T-helper 9 cell (primary cell): ENCODE measurements around the gene MFAP2.

Experiments used
- DNase-seq: peaks from one replicate; pipeline ENCODE4 v3.0.0-alpha.2; 2020
- total RNA-seq, 2 donors: gene quantifications; one replicate each; lab custom pipeline; 2026; lab: John Stamatoyannopoulos, UW

Gene MFAP2
- 0 to 0.42 reads per million in 2 donors for total RNA-seq

DNA sequence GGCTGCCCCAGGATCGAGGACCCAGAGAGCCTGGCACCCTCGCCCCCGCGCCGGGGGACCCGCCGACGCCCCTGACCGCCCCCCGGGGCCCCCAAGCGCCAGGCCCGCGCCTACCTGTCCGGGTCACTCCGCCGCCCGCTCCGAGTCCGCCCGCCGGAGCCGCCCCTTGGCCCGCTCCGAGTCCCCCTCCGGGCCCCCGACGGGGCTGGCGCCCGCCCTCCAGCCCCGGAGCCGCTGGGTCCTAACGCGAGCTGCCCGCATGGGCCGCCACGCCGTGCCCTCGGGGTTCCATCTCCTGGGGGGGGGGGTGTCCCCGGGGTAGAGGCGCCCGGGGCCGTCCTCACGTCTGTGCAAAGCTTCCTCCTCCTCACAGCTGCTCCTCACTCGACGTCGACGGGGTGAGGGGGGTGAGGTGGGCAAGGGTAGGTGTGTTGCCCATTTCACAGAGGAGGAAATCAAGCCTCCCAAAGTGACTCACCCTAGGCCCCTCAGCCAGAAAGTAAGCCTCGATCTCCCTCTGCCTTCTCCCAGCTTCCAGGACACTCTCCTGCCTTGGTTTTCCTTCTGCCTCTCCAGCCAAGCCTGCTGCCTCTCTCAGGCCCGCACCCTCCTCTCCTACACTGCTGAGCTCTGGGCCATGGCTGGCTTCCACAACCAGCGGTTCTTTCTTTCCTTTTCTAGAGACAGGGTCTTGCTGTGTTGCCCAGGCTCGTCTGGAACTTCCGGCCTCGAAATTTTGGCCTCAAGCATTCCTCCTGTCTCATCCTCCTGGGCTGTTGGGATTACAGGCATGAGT is at the start of gene MFAP2:
Gene MFAP2, minus strand, starts transcription at position 148 of the 796 bp plus-strand sequence. CDS start 2,347 bp downstream, outside the sequence.
- no peak for DNase-seq

- no peak for DNase-seq
Measured at GRCh38 chr1:17030206-17030605, 49.8 kb upstream of the MFAP2 start.

- DNase-seq, result no peak
Measured at GRCh38 chr1:17028662-17029188, 48.3 kb upstream of the MFAP2 start.

DNA sequence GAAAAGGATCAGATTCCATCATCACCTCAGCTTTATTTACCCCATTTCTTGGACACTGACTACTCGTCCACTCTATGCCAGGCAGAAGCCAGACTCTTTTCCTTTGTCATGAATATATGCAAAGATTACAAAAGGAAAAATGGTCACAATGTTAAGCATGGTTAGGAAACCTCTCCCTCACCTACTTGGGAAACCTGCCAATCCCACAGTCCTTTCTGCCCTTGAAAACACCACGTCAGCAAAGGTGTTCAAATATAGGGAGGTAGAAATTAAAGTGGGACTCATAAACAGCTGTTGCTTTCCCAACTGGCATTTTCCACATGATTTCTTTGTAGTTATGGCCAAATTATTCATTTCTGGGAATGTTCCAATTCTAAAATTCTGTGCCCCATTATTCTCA is 47.5 kb upstream of the MFAP2 start:
- no peak for DNase-seq

DNA sequence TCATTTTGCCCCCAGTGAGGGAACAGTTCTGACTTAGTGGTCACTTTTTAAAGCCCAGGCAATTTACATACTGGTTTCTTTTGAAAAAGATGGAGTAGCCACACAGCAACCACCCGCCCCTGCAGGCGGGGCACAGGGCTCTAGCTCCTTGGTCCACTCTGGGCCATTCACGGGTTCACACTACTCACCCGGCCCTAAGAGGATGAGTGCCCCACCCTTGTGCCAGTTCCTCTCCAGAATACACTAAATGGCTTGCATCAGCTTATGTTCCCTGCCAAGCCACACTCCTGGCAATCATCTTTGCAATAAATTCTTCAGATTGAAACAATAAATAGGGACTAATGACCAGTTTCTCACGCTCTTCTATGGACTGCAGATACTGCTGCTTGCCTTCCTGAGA is 47.0 kb upstream of the MFAP2 start:
- no peak for DNase-seq

GRCh38 chr1:17024721-17025120 is 44.3 kb upstream of the MFAP2 start:
- no peak for DNase-seq

DNA sequence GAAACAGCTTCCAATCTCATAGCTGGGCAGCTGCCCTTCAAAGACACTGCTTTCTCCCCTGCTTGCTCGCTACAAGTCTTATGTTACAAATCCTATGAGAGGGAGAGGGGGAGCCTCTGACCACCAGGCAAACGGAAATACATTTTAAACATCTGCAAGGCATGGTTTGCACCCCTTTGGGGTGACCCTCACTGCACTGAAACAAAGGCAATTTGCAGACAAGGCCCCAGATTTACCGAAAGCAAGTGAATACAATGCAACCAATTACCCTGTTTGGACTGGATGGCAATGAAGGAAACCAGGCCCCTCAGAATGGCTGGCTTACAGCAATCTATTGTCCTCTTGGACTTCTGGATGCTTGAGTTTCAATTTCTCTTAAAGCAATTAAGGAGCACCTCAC is 43.2 kb upstream of the MFAP2 start:
- DNase-seq, result no peak

DNA sequence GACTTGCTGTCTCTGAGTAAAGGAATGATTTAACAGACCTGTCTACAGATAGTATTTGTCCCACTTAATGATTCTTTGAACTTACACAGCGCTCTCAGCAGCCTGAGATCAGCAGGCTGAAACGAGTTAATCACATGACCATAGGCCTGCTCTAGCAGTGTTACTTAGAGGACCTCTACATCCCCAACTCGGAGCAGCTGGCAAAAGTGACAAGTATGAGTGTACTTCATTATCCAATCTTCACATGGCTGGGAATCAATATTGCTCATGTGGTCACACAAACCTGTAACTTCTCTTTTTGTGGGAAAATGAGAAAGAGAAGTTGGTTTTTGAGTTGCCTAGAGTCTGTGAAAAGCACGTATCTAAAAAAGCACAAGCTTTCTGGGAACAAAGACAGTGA is 42.7 kb upstream of the MFAP2 start:
- no peak for DNase-seq

GRCh38 chr1:17021896-17022295 is 41.5 kb upstream of the MFAP2 start:
- no peak for DNase-seq

GRCh38 chr1:17020502-17020901 is 40.1 kb upstream of the MFAP2 start:
- DNase-seq, result no peak

DNA sequence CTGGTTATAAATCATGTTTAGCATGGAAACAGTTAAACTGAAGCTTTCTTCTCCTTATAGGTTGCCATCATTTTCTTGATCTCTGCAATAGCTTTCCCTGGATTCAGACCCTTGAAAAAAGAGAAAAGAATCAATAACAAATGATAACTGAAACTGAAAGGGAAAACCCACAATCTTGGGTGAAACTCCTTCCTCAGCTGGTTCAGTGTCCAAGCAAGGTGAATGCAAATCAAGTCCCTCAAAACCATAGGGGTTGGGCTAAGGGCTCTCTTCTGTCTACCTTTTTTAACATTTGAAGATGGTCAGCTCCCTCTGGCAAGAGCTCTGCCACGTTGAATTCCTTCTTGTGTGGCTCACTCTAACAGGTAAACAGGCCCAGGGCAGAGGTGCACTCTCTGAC is 38.4 kb upstream of the MFAP2 start:
- no peak for DNase-seq

GRCh38 chr1:17017435-17017834 is 37.0 kb upstream of the MFAP2 start:
- DNase-seq, result no peak

- DNase-seq, result no peak
Measured at GRCh38 chr1:17016317-17016661, 35.9 kb upstream of the MFAP2 start.

DNA sequence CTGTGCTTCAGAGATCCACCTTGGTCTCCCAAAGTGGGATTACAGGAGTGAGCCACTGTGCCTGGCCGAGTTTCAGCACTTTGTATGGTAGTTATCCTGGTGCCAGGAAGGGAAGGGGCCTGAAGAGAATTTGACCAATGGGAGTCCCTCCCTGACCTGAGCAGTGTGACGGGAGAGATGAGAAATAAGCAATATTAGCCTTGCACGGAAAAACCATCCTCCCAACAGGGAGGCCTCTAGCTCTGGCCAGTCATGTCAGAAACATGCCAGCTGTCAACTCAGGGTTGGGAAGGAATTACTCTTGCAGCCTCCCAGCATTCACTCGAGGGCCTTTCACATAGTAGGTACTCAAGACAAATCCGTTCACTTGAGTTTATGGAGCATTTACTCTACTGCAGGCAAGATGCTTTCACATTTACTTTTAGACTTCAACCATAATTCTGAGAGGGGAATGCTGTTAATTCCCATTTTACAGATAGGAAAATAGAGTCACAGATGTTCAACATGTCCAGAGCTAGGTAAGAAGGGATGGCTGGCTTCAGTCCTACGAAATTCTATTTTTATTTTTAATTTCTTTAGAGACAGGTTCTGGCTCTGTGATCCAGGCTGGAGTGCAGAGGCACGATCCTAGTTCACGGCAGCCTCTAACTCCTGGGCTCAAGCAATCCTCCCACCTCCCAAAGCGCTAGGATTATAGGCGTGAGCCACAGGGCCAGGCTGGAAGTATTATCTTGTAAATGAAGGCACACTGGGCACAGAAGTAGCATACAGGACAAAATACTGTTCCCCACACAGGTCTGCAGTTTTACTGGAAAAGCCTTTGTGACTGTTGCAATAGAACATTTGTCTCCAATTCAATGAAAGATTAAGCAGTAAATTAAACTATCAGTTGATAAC is 34.5 kb upstream of the MFAP2 start:
- no peak for DNase-seq

DNA sequence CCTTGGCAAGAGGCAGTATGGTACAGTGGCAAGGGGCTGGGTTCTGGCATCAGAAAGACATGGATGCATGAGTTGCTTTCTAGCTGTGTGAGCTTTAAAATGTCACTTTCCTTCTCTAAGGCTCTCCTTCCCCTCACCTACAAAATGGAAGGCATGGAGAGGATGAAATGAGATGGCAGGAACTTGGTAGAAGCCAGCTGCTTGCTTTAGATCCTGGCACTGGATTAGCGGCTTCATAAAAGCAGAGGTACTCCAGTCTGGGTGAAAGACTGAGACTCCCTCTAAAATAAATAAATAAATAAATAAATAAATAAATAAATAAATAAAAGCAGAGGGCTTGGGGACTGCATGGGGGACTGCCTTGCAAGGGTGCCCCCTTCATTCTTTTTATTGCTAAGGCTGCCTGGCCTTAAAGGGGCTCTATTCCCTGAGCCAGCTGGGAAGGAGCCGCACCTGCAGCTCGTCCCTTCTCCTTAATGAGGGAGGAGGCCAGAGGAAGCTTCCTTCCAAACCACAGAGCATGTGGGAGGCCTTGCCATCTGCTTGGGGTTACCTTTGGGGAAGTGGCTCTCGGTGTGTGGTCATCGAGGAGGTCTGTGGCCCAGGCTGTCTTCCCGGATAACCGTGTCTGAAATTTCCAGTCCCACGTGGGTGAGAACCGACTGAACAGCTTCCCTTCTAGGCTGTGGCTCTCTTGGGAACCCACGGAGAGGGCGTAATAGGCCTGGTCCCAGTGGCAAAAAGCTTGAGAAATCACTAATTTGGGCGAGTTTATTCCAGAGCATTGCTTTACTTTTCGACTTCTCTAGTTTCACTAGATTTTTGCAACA is 33.3 kb upstream of the MFAP2 start:
- no peak for DNase-seq

GRCh38 chr1:17012775-17013490 is 32.5 kb upstream of the MFAP2 start:
- no peak for DNase-seq

DNA sequence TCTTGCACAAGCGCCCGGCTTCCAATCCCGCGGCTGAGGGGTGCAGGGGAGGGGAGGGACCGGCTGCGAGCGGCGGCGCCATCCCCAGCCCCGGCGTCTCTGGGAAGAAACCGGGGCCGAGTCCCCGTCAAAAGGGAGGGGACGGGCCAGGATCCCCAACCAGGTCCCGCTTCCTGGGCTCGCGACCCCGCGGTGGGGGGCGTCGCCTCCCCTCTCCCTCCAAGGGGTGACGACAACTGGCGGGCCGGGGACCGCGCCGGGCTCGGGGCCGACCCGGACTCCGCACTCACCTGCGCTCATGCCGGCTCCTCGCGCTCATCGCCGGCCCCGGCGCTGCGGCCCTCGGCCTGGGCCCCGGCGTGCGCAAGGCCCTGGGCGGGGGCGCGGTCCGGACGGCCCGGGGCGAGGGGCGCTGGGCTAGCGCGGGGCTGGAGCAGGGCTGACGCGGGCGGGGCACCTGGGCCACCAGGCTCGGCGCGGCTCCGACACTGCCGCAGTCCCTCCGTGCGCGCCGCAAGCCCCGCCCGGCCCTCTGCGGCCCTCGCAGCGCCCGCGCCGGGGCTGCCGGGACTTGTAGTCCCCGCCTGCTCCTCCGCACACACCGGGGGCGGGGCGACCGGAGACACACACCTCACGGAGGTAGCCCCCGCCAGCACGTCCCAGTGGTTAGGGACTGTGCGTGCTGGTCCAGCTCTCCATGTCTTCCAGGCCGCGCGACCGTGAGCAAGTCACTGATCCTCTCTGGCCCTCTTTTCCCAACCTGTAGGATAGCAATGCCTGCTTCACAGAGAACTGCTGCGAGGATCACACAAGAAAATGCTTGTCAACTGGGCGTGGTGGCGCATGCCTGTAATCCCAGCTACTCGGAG is 31.3 kb upstream of the MFAP2 start, which contains the start of gene ATP13A2:
Gene ATP13A2, minus strand, starts transcription at position 490 of the 869 bp plus-strand sequence. Its CDS starts 190 bp downstream, at position 300.
- DNase-seq, result peak; percentile 75

DNA sequence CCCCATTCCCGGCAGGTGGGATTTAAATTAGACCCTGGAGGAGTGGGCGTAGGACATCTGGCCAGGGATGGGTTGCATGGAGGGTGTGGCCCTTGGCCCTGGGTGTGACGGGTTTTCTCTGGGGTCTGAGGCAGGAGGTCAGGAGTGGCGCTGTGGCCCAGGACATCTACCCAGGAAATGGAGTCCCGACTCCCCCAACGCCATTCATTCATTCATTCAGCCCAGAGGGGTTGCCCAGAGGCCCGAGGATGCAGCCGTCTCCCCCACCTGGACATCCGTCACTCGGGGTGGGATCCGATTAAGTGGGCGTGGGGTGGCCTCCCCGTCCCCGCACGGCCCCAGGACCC is 30.6 kb upstream of the MFAP2 start:
- no peak for DNase-seq

DNA sequence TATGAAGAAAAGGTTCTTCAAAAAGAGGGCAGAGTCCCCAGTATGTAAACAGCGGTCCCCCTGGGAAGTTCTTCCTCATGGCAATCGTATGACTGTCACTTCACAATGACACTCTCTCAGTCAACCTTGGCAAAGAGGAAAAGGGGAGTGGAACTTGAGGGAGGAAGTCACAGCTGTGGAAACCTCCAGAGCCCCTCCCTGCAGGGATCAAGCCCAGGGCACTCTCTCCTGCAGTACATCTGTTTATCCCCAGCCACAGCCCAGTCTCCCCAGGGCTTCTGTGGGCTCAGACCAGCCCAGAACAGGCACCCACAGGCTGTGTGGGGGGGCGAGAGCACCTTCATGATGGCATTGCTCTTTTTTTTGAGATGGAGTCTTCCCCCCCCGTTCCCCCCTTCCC is 29.3 kb upstream of the MFAP2 start:
- no peak for DNase-seq

- DNase-seq, result no peak
Measured at GRCh38 chr1:17008208-17008855, 27.9 kb upstream of the MFAP2 start.

DNA sequence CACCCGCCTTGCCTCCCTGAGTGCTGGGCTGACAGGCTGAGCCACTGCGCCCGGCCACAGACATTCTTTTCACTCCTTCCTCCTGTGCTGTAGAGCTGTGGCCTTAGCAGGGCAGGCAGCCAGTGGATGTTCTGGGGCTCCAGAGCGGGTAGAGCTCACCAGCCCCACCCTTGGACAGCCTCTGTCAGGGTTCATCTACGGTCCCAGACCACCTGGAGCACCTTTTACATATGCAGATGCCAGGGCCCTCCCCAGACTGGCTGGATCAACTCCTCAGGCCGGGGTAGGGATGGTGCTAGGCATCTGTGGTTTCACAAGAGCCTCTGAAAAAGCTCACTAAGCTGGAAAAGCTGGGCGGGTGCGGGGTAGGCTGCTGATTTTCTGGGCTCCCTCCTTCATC is 26.7 kb upstream of the MFAP2 start:
- DNase-seq, result no peak
